ENCODE measurements around the gene KCND3.
A peak's percentile ranks its signal among the peaks of the same experiment; 100 is the strongest.

KCND3 gene

GRCh38 chr1:111789666-111790316, 199.7 kb downstream of the KCND3 start:
- FAIRE-seq (no peak), DNase-seq (ENCODE audit: insufficient read length, low spot score) (no peak)

DNA sequence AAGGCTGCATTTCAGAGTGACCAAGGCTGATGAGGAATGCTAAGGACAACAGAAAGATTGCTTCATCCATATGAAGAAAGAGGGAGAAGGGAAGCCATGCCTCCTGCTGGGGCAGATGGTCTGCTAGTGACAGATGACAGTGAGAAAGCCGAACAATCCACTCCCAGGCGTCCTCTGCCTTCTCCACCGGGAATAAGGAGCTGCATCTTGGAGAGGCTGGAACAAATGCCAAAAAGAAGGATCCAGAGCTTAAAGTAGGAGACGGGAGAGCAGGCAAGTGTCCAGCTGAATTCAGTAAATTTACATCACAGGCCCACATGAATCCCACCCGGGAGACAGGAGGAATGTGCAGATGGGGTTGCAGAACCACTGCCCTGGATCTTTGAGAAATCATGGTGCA, 200.3 kb downstream of the KCND3 start:
- FAIRE-seq: no peak
- no peak for DNase-seq (ENCODE audit: insufficient read length, low spot score)

GRCh38 chr1:111786669-111787207, 202.7 kb downstream of the KCND3 start:
- no peak for DNase-seq (ENCODE audit: insufficient read length, low spot score)
- no peak for FAIRE-seq

DNA sequence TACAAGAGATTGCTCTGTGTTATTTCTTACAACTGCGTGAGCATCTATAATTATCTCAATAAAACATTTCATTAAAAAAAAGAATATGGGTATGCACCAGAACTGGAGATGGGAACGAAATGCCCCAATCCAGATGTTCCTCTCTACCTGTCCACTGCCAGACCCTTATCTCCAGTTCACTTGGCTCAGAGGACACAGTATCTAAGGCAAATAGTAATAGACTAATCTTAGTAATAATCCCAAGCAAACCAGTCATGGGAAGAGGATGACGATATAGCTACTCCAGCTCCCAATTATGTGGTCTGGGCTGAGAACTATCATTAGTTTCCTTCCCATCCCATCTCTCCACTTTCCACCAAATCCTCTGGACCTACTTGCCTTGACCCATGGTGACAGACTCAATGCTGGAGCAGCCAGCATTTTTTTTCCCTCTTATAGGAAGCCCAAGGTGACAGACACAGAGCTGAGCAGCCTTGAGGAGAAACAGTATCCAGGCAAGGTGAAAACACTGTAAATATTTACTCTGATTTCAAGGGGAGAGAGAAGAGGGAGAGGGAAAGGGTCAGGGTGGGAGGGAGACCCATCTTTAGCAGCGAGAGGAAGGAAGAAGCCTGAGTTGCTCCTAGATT, 205.1 kb downstream of the KCND3 start:
- FAIRE-seq (no peak), DNase-seq (ENCODE audit: insufficient read length, low spot score) (no peak)

DNA sequence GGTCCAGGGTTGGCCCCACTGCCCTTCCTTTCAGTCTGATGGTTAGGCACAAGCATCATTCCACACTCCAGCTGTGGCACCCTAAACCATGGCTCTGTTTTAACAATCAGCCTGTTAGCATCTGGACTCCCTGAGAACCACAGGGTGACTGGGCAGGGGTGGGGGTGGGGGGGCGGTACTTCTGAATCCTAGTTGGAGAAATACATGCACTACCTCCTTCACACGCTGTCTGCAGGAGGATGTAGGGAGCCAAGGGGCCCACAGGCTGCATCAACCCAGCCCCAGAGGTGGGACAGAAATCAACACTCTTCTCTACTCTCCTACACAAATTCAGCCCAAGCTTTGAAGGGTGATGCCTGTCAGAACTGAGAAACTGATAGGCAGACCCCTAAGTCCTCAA, 209.9 kb downstream of the KCND3 start:
- DNase-seq (ENCODE audit: insufficient read length, low spot score) (no peak), FAIRE-seq (no peak)

GRCh38 chr1:111778541-111779051, 210.9 kb downstream of the KCND3 start:
- FAIRE-seq (no peak), DNase-seq (ENCODE audit: insufficient read length, low spot score) (no peak)

DNA sequence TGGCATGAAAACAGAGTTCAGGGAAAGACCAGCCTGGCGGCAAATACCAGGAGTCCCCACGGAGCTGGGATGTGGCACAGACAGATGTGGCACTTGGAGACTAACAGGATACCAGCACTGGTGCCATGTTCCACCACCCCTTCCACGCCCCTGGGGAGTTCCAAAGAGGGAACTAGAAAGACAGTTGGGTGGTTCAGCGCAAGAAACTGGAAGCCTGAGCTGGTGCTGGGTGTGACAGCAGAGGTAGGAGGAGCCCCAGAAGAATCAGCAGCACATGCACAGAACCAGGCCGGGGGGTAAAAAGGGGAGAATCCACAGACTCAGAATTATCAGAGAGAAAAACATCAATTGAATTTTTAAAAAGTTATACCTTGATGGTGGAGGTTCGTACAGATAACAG, 211.4 kb downstream of the KCND3 start:
- no peak for DNase-seq (ENCODE audit: insufficient read length, low spot score)
- no peak for FAIRE-seq

GRCh38 chr1:111777301-111777700, 212.2 kb downstream of the KCND3 start:
- no peak for DNase-seq (ENCODE audit: insufficient read length, low spot score)
- FAIRE-seq: no peak

- FAIRE-seq (no peak), DNase-seq (ENCODE audit: insufficient read length, low spot score) (no peak)
Observed at GRCh38 chr1:111776861-111777260, 212.6 kb downstream of the KCND3 start.

GRCh38 chr1:111776391-111776790, 213.1 kb downstream of the KCND3 start:
- DNase-seq (ENCODE audit: insufficient read length, low spot score): no peak
- no peak for FAIRE-seq

DNA sequence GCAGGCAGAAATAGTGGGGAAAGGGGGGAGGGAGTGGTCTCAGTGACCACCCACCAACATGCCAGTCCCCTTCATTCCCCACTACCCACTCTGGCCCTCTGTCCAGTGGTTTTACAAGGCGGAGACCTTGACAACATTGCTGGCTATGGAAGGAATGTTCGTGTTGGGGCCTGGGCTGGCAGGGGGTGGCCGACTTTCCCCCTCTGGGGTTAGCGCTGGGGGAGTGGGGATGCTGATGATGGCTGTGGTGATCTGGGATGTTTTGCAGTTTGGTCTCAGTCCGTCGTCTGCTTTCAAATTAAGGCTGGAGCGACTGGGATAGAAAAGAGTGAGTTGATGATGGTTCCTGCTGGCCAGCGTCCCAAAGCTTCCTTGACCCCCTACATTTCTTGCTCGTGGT, 213.5 kb downstream of the KCND3 start:
- FAIRE-seq (no peak), DNase-seq (ENCODE audit: insufficient read length, low spot score) (no peak)

DNA sequence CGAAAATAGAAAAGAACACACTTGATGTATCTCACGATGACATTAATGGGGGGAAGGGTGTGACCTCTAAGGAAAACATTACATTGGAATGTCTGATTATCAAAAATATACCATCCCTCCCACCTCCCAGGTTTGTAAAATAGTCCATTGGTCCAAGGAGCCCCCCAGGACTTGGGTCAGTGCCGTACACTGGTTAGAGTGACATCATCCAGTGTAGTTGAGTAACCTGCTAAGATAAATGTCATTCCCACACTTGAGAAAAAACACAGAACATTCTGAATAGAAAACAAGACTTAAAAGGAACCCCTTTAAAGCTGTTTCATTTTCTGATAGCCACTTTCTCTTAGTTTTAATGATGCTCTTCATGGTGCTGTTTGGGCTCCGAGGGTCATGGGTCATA, 218.6 kb downstream of the KCND3 start:
- no peak for FAIRE-seq

DNA sequence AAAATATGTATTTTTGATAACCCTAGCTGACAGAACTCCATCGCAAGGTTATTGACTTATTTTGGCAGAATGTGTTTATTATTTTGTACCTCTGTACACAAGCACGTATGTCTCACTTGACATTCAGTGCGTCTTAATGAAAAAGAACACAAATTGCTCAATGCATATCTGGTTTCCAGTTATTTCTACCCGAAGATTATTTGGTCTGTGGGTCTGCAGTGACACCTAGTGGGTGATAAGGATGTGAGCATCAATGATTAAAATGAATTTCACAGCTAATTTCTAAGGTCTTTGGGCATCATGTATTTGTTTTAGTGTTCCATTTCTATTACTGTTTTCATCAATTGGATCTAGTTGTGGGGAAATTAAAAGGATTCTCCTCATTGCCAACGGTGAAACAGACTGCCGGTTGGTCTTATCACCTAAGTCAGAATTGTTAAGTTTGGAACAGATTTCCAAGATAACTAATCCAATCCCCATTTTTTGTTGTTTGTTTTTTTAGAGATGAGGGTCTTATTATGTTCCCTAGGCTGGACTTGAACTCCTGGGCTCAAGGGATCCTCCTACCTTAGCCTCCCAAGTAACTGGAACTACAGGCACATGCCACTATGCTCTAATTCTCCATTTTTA, 219.8 kb downstream of the KCND3 start:
- DNase-seq (ENCODE audit: insufficient read length, low spot score) (peak; percentile 32), FAIRE-seq (peak; percentile 96)

More for the DNA sequence above, 218.6 kb downstream of the KCND3 start:
- no peak for DNase-seq (ENCODE audit: insufficient read length, low spot score)

GRCh38 chr1:111768625-111769024, 220.8 kb downstream of the KCND3 start:
- FAIRE-seq (no peak), DNase-seq (ENCODE audit: insufficient read length, low spot score) (no peak)

DNA sequence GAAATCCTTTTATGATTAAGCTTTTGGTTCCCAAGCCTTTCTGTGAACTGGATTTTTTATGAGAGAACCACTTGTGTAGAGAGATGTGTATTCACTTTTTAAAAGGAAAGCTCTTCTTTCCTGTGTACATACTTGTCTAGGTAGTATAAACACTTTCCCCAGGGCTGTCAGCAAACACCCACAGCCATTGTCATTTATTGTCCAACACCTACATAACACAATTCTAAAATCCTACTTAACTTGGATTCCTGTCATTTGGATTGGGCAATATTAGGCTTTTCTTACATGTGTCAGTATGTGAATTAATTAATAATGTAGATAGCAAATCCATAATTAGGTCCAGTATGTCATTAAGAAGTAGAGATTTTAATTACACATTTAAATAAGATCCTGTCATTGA, 221.4 kb downstream of the KCND3 start:
- no peak for FAIRE-seq

DNA sequence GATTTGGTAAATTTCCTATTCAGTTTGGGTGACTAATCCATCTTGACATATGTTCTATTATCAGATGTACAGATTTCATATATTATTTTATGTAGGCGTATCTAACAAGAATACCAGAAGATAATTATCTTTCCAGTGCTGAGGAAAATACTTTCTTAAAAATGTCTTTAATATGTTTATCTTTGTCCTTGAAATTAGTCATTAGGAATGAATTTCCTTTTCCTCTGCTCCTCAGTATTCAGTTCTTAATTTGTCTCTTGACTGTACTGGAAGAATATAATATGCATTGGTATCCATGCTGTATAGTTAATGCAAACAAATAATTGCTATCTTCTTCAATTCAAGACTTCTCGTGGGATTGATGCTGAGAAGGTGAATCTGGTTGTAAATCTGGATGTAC, 227.1 kb downstream of the KCND3 start:
- FAIRE-seq: no peak
- DNase-seq (ENCODE audit: insufficient read length, low spot score): no peak

More for the DNA sequence above, 221.4 kb downstream of the KCND3 start:
- DNase-seq (ENCODE audit: insufficient read length, low spot score): no peak

DNA sequence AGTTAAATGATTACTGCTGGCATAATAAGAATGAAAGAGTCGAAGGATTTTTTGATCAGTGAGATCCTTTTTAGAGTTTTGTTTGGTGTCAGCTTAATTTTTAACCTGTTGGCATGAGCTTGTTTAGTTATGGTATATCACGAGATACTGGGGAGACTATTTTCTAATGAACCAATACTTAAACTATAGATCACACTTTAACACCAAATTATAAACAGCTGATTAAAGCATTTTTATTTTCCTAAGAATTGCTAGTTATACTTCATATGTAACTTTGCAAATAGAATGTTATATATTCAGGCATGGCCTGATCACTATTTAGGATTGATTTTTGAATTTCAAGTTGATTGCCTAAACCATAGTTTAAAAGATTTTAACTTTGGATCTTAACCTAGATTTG, 227.8 kb downstream of the KCND3 start:
- FAIRE-seq (no peak), DNase-seq (ENCODE audit: insufficient read length, low spot score) (no peak)

DNA sequence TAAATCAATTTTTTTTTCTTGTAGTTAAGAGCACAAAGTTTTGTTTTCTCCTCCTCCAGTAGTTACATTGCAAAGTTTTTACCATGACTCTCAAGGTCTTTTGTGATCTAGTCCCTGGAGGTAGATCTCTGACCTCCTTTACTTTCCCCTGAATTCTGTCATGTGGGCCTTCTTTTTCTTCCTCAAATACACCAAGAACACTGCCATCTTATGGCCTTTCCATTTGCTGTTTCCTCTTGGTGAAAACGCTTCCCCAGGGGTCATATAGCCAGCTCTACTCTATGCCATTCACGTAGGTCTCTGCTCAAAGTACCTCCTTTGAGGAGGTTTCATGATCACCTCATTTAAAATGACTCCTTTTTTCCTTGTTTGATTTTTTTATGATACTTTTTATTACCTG, 231.1 kb downstream of the KCND3 start:
- FAIRE-seq (no peak), DNase-seq (ENCODE audit: insufficient read length, low spot score) (no peak)

- FAIRE-seq (no peak), DNase-seq (ENCODE audit: insufficient read length, low spot score) (no peak)
Observed at GRCh38 chr1:111756124-111756513, 233.3 kb downstream of the KCND3 start.

DNA sequence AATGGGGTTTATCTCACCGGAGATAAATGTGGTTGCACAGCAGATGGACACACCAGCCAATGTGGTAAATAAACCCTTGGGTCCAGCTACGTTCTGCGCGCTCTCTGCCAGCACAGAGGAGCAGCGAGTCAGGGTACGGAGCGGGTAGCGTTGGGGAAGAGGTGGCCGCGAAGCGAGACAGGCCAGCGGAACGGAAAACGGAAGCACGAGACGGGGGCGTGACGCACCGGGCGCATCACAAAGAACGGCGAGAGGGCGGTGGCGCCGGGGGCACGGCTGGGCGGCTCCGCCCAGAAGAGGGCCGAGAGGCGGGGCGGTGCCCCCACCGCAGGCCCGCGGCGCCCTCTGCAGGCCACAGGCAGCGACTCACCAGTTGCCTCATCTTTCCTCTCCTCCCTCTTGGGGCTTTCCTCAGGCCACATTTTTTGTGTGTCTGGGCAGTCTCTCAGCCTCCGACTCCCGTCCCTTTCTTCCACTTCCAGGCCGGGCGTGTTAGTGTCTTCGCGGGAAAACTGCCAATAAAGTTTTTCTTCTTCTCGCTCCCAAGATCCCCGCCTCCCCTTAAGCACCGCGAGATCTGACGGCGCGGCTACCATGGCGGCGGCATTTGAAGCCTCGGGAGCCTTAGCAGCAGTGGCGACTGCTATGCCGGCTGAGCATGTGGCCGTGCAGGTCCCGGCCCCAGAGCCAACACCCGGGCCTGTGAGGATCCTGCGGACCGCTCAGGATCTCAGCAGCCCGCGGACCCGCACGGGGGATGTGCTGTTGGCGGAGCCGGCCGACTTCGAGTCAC, 233.9 kb downstream of the KCND3 start, which contains the start of gene DDX20:
TSS of gene DDX20 (plus strand) at position 571 of the 793 bp plus-strand sequence. CDS start at position 595, 24 bp downstream.
- FAIRE-seq (peak; percentile 97), DNase-seq (ENCODE audit: insufficient read length, low spot score) (peak; percentile 84)

- DNase-seq (ENCODE audit: insufficient read length, low spot score): peak; percentile 14
- no peak for FAIRE-seq
Observed at GRCh38 chr1:111754984-111755330, 234.5 kb downstream of the KCND3 start.

Measured in GM19239 (cell line).